IMR-90 (cell line): ENCODE data around the gene MYO9B. TPM values are rescaled to one million over a fixed set of nuclear protein-coding genes. Genes with fewer than 3 reads are reported as not detected.

Experiments
- ATAC-seq: fragments of 200-7000 bp; cut with Tn5 transposase; 2 replicates; pipeline ENCODE4 v1.9.1; 2020; ENCODE audit warnings: low read depth, mild to moderate bottlenecking, moderate library complexity
- BruUV-seq: library from RNA; stranded (reverse); fragments of 400-500 nt; replicated peaks from 2 replicates; lab custom pipeline; 2021; lab: Mats Ljungman, UMichigan
- CTCF ChIA-PET: fragments of 300-600 bp; formaldehyde crosslinking; extraction: SDS; loops from one replicate; lab custom pipeline; 2021; ENCODE audit warnings: antibody characterized with exemption; lab: Yijun Ruan, JAX
- POLR2A ChIA-PET: fragments of 300-600 bp; sonication (Branson Sonifier 250); formaldehyde crosslinking; loops from one replicate; lab custom pipeline; 2022; ENCODE audit warnings: antibody characterized with exemption; ENCODE audit not compliant: unreplicated experiment; lab: Charles Lee
- DNase-seq: peaks from one replicate; pipeline ENCODE4 v3.0.0; 2013
- H2AFZ ChIP-seq: replicated peaks from 2 replicates; pipeline ENCODE3; 2013; ENCODE audit warnings: low read length, mild to moderate bottlenecking; ENCODE audit not compliant: poor library complexity
- H2AK5ac ChIP-seq: 2 replicates; pipeline ENCODE4 v1.6.1; 2013; ENCODE audit warnings: low read depth, low read length, inconsistent platforms
- H2AK9ac ChIP-seq: replicated peaks from 2 replicates; pipeline ENCODE3; 2013; ENCODE audit warnings: mild to moderate bottlenecking, low read depth, low read length, moderate library complexity; ENCODE audit not compliant: poor library complexity
- H2BK120ac ChIP-seq: 2 replicates; pipeline ENCODE4 v1.6.1; 2013; ENCODE audit warnings: low read depth, low read length, inconsistent platforms
- H2BK15ac ChIP-seq: 3 replicates; pipeline ENCODE4 v1.6.1; 2013; ENCODE audit warnings: low read depth, low read length, inconsistent platforms
- H2BK20ac ChIP-seq: 2 replicates; pipeline ENCODE4 v1.6.1; 2013; ENCODE audit warnings: low read depth, mild to moderate bottlenecking, inconsistent platforms, low read length, moderate library complexity
- H2BK5ac ChIP-seq: 2 replicates; pipeline ENCODE4 v1.6.1; 2013; ENCODE audit warnings: mild to moderate bottlenecking, low read depth, low read length, inconsistent platforms; ENCODE audit not compliant: poor library complexity, severe bottlenecking
- H3K14ac ChIP-seq: replicated peaks from 2 replicates; pipeline ENCODE4 v1.6.1; 2013; ENCODE audit warnings: low read depth, low read length, inconsistent platforms
- H3K18ac ChIP-seq: 2 replicates; pipeline ENCODE4 v1.6.1; 2013; ENCODE audit warnings: low read depth, low read length, control low read depth
- H3K23ac ChIP-seq: 2 replicates; pipeline ENCODE4 v1.6.1; 2013; ENCODE audit warnings: low read depth, low read length, inconsistent platforms
- H3K27ac ChIP-seq: 2 replicates; pipeline ENCODE4 v1.5.1; 2013; ENCODE audit warnings: mild to moderate bottlenecking, control low read depth, low read length; ENCODE audit not compliant: insufficient read depth
- H3K27me3 ChIP-seq: 2 replicates; pipeline ENCODE4 v1.6.1; 2013; ENCODE audit warnings: low read length; ENCODE audit not compliant: control insufficient read depth, insufficient read depth
- H3K36me3 ChIP-seq: 2 replicates; pipeline ENCODE4 v1.6.1; 2013; ENCODE audit warnings: low read length, mixed read lengths; ENCODE audit not compliant: control insufficient read depth, insufficient read depth
- H3K4ac ChIP-seq: 2 replicates; pipeline ENCODE4 v1.6.1; 2013; ENCODE audit warnings: low read depth, low read length, inconsistent platforms
- H3K4me1 ChIP-seq: 2 replicates; pipeline ENCODE4 v1.6.1; 2013; ENCODE audit warnings: low read length, mixed read lengths; ENCODE audit not compliant: control insufficient read depth, insufficient read depth
- H3K4me2 ChIP-seq: 2 replicates; pipeline ENCODE4 v1.6.1; 2013; ENCODE audit warnings: low read depth, mild to moderate bottlenecking, control low read depth, low read length, moderate library complexity
- H3K4me3 ChIP-seq: 2 replicates; pipeline ENCODE4 v1.5.1; 2013; ENCODE audit warnings: low read depth, mild to moderate bottlenecking, control low read depth, low read length, moderate library complexity; ENCODE audit not compliant: insufficient read depth
- H3K56ac ChIP-seq: 2 replicates; pipeline ENCODE4 v1.6.1; 2013; ENCODE audit warnings: low read length, inconsistent platforms; ENCODE audit not compliant: insufficient read depth; ENCODE audit errors: extremely low read depth
- H3K79me1 ChIP-seq, 2 experiments: 2 replicates each; pipeline ENCODE4 v1.6.1; 2013; ENCODE audit warnings: low read length in 2 of 2, inconsistent platforms in 1 of 2, low read depth in 1 of 2
- H3K9ac ChIP-seq: 2 replicates; pipeline ENCODE4 v1.6.1; 2013; ENCODE audit warnings: low read depth, low read length, control low read depth
- H3K9me1 ChIP-seq: 2 replicates; pipeline ENCODE4 v1.6.1; 2013; ENCODE audit warnings: low read length, inconsistent platforms; ENCODE audit not compliant: insufficient read depth
- H3K9me3 ChIP-seq: 2 replicates; pipeline ENCODE4 v1.6.1; 2013; ENCODE audit warnings: low read length; ENCODE audit not compliant: control insufficient read depth, insufficient read depth
- H4K20me1 ChIP-seq: 2 replicates; pipeline ENCODE4 v1.6.1; 2013; ENCODE audit warnings: low read length, inconsistent platforms; ENCODE audit not compliant: insufficient read depth
- H4K5ac ChIP-seq: 2 replicates; pipeline ENCODE4 v1.6.1; 2013; ENCODE audit warnings: mild to moderate bottlenecking, low read depth, low read length, control low read depth
- H4K8ac ChIP-seq, 2 experiments: 2 replicates each; pipeline ENCODE4 v1.6.1; 2013; ENCODE audit warnings: low read depth in 2 of 2, low read length in 2 of 2, control low read depth in 1 of 2, inconsistent platforms in 1 of 2
- H4K91ac ChIP-seq: 2 replicates; pipeline ENCODE4 v1.6.1; 2013; ENCODE audit warnings: low read depth, low read length, inconsistent platforms; ENCODE audit not compliant: insufficient read depth
- BHLHE40 ChIP-seq: fragments of 150-350 bp; IDR thresholded peaks from 2 replicates; pipeline ENCODE4 v1.6.1; 2016; ENCODE audit warnings: mild to moderate bottlenecking, low read depth, low read length
- CEBPB ChIP-seq: IDR thresholded peaks from 2 replicates; pipeline ENCODE4 v1.6.1; 2012; ENCODE audit warnings: low read depth, low read length, improper control_type of control experiment
- CHD1 ChIP-seq: IDR thresholded peaks from 2 replicates; pipeline ENCODE4 v1.6.1; 2012; ENCODE audit warnings: low read depth, low read length, improper control_type of control experiment
- CTCF ChIP-seq: conservative IDR thresholded peaks from 2 replicates; pipeline ENCODE4 v1.5.1; 2012; ENCODE audit warnings: mild to moderate bottlenecking, low read depth, low read length, improper control_type of control experiment
- ELK1 ChIP-seq: fragments of 150-350 bp; IDR thresholded peaks from 2 replicates; pipeline ENCODE4 v1.6.1; 2016; ENCODE audit warnings: low read depth, mild to moderate bottlenecking, low read length, moderate library complexity, borderline replicate concordance
- FOS ChIP-seq: fragments of 150-350 bp; IDR thresholded peaks from 2 replicates; pipeline ENCODE4 v1.6.1; 2016; ENCODE audit warnings: low read depth, low read length
- MAFK ChIP-seq: IDR thresholded peaks from 2 replicates; pipeline ENCODE4 v1.6.1; 2012; ENCODE audit warnings: low read depth, low read length, improper control_type of control experiment
- MAZ ChIP-seq: IDR thresholded peaks from 2 replicates; pipeline ENCODE4 v1.6.1; 2012; ENCODE audit warnings: low read depth, mild to moderate bottlenecking, low read length, improper control_type of control experiment, moderate library complexity, borderline replicate concordance
- MXI1 ChIP-seq: IDR thresholded peaks from 2 replicates; pipeline ENCODE4 v1.6.1; 2012; ENCODE audit warnings: low read depth, mild to moderate bottlenecking, low read length, moderate library complexity, borderline replicate concordance
- NFE2L2 ChIP-seq: fragments of 150-350 bp; IDR thresholded peaks from 2 replicates; pipeline ENCODE4 v1.6.1; 2016; ENCODE audit warnings: low read depth, mild to moderate bottlenecking, low read length
- POLR2A ChIP-seq: IDR thresholded peaks from 2 replicates; pipeline ENCODE4 v1.6.1; 2012; ENCODE audit warnings: mild to moderate bottlenecking, low read depth, low read length
- RAD21 ChIP-seq: IDR thresholded peaks from 2 replicates; pipeline ENCODE4 v1.6.1; 2012; ENCODE audit warnings: low read length, improper control_type of control experiment
- RCOR1 ChIP-seq: IDR thresholded peaks from 2 replicates; pipeline ENCODE4 v1.6.1; 2012; ENCODE audit warnings: mild to moderate bottlenecking, low read length, improper control_type of control experiment; ENCODE audit not compliant: insufficient replicate concordance
- RFX5 ChIP-seq: IDR thresholded peaks from 2 replicates; pipeline ENCODE4 v1.8.0; 2012; ENCODE audit warnings: low read depth, mild to moderate bottlenecking, low read length, moderate library complexity
- SMC3 ChIP-seq: fragments of 150-350 bp; IDR thresholded peaks from 2 replicates; pipeline ENCODE4 v1.6.1; 2016; ENCODE audit warnings: low read depth, mild to moderate bottlenecking, antibody characterized with exemption, low read length, moderate library complexity
- USF2 ChIP-seq: fragments of 150-350 bp; IDR thresholded peaks from 2 replicates; pipeline ENCODE4 v1.6.1; 2017; ENCODE audit warnings: mild to moderate bottlenecking, antibody characterized with exemption, low read length, low read depth
- WGBS, 2 experiments: methylation state at CpG; one replicate each; pipeline versions ENCODE4 v1.1.5 to v1.1.7; 2013; ENCODE audit warnings: missing lambda C conversion rate in 2 of 2; ENCODE audit not compliant: insufficient read length in 1 of 2; ENCODE audit errors: extremely low coverage in 2 of 2; 5-methylcytosine and 5-hydroxymethylcytosine counted together
- dilution Hi-C: fragments of 300-500 bp; cut with HindIII; formaldehyde crosslinking; loops from one replicate; pipeline ENCODE4 v1.14.3; 2018; ENCODE audit warnings: low sequenced_read_pairs; ENCODE audit not compliant: unreplicated experiment
- in situ Hi-C: fragments of 300-500 bp; cut with MboI; formaldehyde crosslinking; loops from 3 replicates; pipeline ENCODE4 v1.14.3; 2019; ENCODE audit warnings: low sequenced_read_pairs, inconsistent platforms, mixed read lengths
- intact Hi-C: fragments of 100-400 bp; cut with micrococcal nuclease; formaldehyde crosslinking; loops from 2 replicates; pipeline ENCODE4 v1.10.0; 2022
- polyA plus RNA-seq, 3 experiments: library from polyadenylated mRNA; depleted of rRNA; stranded (reverse); fragments of >200 nt; gene quantifications; 2 replicates each; pipeline ENCODE4 v1.2.3, GENCODE V29; 2012; ENCODE audit warnings: low replicate concordance in 1 of 3
- total RNA-seq: library from RNA; depleted of rRNA; stranded (reverse); fragments of >200 nt; gene quantifications from 2 replicates; pipeline ENCODE4 v1.2.3, GENCODE V29; 2012

The MYO9B gene
- total and polyA plus RNA-seq, 2 of the 4 experiments (the other 2 are of a cell fraction), result 61.8 to 77.8 TPM

GRCh38 chr19:17194608-17195007, 119.0 kb downstream of the MYO9B start:
- in situ Hi-C loops, result no loop called here
- intact Hi-C loops, result no loop called here
- ATAC-seq, result no peak

More at GRCh38 chr19:17194608-17195007, 119.0 kb downstream of the MYO9B start:
- Histone ChIP-seq H2AFZ (no peak overlapping the region), H4K8ac (no peak overlapping the region), H3K27me3 (no peaks in the 10 kb centered on the region), H2BK20ac (no peak overlapping the region), H2BK5ac (no peak overlapping the region), H4K20me1 (no peaks in the 10 kb centered on the region), H3K9ac (no peak overlapping the region), H3K27ac (no peak overlapping the region), H3K79me1 (peaks cover 3 to 20% of the 10 kb centered on the region in 2 experiments; a peak in 3 of 4 replicates), H4K91ac (no peak overlapping the region), H3K4me2 (no peak overlapping the region), H2AK9ac (no peak overlapping the region), H3K4me3 (no peak overlapping the region), H3K9me1 (no peaks in the 10 kb centered on the region), H3K23ac (no peak overlapping the region), H3K4ac (no peak overlapping the region), H3K56ac (no peak overlapping the region), H2BK15ac (no peak overlapping the region), H3K14ac (no peak overlapping the region), H4K5ac (no peak overlapping the region), H3K9me3 (no peaks in the 10 kb centered on the region), H2BK120ac (no peak overlapping the region), H3K4me1 (no peaks in the 10 kb centered on the region), H3K36me3 (peaks cover 76% of the 10 kb centered on the region), H2AK5ac (no peak overlapping the region), H3K18ac (no peak overlapping the region)
- no peak for DNase-seq
- no peak for TF ChIP-seq ELK1
- TF ChIP-seq SMC3, result no peak
- TF ChIP-seq BHLHE40, result no peak
- no peak for TF ChIP-seq CTCF
- TF ChIP-seq NFE2L2, result no peak
- no peak for TF ChIP-seq USF2
- no peak for TF ChIP-seq MXI1
- no peak for TF ChIP-seq FOS
- TF ChIP-seq CEBPB, result no peak
- no peak for TF ChIP-seq MAFK
- TF ChIP-seq CHD1, result no peak
- TF ChIP-seq RAD21, result no peak
- TF ChIP-seq RCOR1, result no peak
- TF ChIP-seq POLR2A, result no peak
- no peak for TF ChIP-seq RFX5
- no peak for TF ChIP-seq MAZ
- BruUV-seq, result no TSS peak
- ChIA-PET POLR2A (no interaction called here), CTCF (interaction anchor here (0.5 kb wide), 1 partner anchor 10 kb away, joined by 3 read pairs; no protein-coding TSS in a partner anchor)
- dilution Hi-C loops, result no loop called here
- 96% methylated on average over 4 of the region's 16 CpGs; no CpG with 5 or more reads in 1 of the 2 experiments for WGBS, 2 experiments
